GM12874 (cell line): ENCODE data around the gene CST5.

ENCODE experiments used
- CTCF ChIP-seq: IDR thresholded peaks from 2 replicates; pipeline ENCODE4 v1.5.1; 2011; ENCODE audit warnings: low read depth, mild to moderate bottlenecking, control low read depth, low read length, moderate library complexity; ENCODE audit not compliant: insufficient read depth

CST5 gene

GRCh38 chr20:23884136-23884770 lies 4.7 kb upstream of the CST5 start:
- no peak for TF ChIP-seq CTCF

GRCh38 chr20:23881371-23881770 lies 1.8 kb upstream of the CST5 start:
- no peak for TF ChIP-seq CTCF

GRCh38 chr20:23880417-23880816 lies 869 bp upstream of the CST5 start:
- no peak for TF ChIP-seq CTCF

- TF ChIP-seq CTCF, result no peak
These were observed 345 bp upstream of the CST5 start for GRCh38 chr20:23879811-23880374.

- no peak for TF ChIP-seq CTCF
These were observed 761 bp downstream of the CST5 start for GRCh38 chr20:23878787-23879186.

GRCh38 chr20:23877524-23877923 lies 2.0 kb downstream of the CST5 start:
- TF ChIP-seq CTCF, result no peak

GRCh38 chr20:23875606-23876237 lies 3.8 kb downstream of the CST5 start:
- TF ChIP-seq CTCF, result no peak
